CD14-positive monocyte (primary cell): ENCODE data around the gene TRAF3IP3. TPM values are rescaled to one million over a fixed set of nuclear protein-coding genes. Genes with fewer than 3 reads are reported as not detected.

Source experiments
- DNase-seq, 3 donors: peaks; one replicate each; pipeline ENCODE4 v3.0.0-alpha.2; 2011 to 2022
- H2AFZ ChIP-seq: 2 replicates; pipeline ENCODE4 v1.6.0; 2012; ENCODE audit warnings: mild to moderate bottlenecking, low read depth, low read length, inconsistent platforms; ENCODE audit not compliant: insufficient read depth, poor library complexity, severe bottlenecking
- H3K27ac ChIP-seq, 2 donors: 1 replicate in 1 of 2; 2 replicates in 1 of 2; pipeline ENCODE4 v1.5.1; 2012 to 2013; ENCODE audit warnings: low read length in 2 of 2, control low read depth in 1 of 2, inconsistent platforms in 1 of 2, low read depth in 1 of 2, mild to moderate bottlenecking in 1 of 2
- H3K27me3 ChIP-seq, 2 donors: one replicate each; pipeline versions ENCODE4 v1.6.0 to v1.6.1; 2011 to 2013; ENCODE audit warnings: low read length in 2 of 2; ENCODE audit not compliant: control insufficient read depth in 2 of 2, insufficient read depth in 2 of 2
- H3K36me3 ChIP-seq, 2 donors: replicated peaks in 1 of 2; 1 replicate in 1 of 2; 2 replicates in 1 of 2; pipeline versions ENCODE4 v1.5.1 to v1.6.1; 2012 to 2013; ENCODE audit warnings: low read length in 2 of 2, control low read depth in 1 of 2, inconsistent platforms in 1 of 2, mild to moderate bottlenecking in 1 of 2; ENCODE audit not compliant: insufficient read depth in 2 of 2, control insufficient read depth in 1 of 2
- H3K4me1 ChIP-seq, 2 donors: 1 replicate in 1 of 2; 2 replicates in 1 of 2; pipeline versions ENCODE4 v1.5.1 to v1.6.1; 2012 to 2013; ENCODE audit warnings: low read length in 2 of 2, control low read depth in 1 of 2, inconsistent platforms in 1 of 2, mild to moderate bottlenecking in 1 of 2, moderate library complexity in 1 of 2; ENCODE audit not compliant: insufficient read depth in 2 of 2, control insufficient read depth in 1 of 2
- H3K4me2 ChIP-seq: replicated peaks from 2 replicates; pipeline ENCODE3; 2012; ENCODE audit warnings: low read length, moderate library complexity, mild to moderate bottlenecking; ENCODE audit not compliant: poor library complexity, severe bottlenecking; ENCODE audit errors: extremely low read depth
- H3K4me3 ChIP-seq, 3 experiments: fragments of 200-600 bp in 1 of 3; sonication (generic) in 1 of 3; replicated peaks in 1 of 3; 1 replicate in 2 of 3; 2 replicates in 1 of 3; pipeline ENCODE4 v1.5.1; 2011 to 2013; ENCODE audit warnings: low read length in 3 of 3, mild to moderate bottlenecking in 3 of 3, control low read depth in 2 of 3, low read depth in 2 of 3, inconsistent platforms in 1 of 3, moderate library complexity in 1 of 3
- H3K79me2 ChIP-seq: 2 replicates; pipeline ENCODE4 v1.6.0; 2012; ENCODE audit warnings: mild to moderate bottlenecking, control low read depth, inconsistent platforms, low read length, moderate library complexity; ENCODE audit not compliant: insufficient read depth
- H3K9ac ChIP-seq: 2 replicates; pipeline ENCODE4 v1.6.0; 2017; ENCODE audit warnings: low read length, mild to moderate bottlenecking; ENCODE audit not compliant: insufficient read depth, poor library complexity, severe bottlenecking
- H3K9me3 ChIP-seq, 2 donors: replicated peaks in 1 of 2; 1 replicate in 1 of 2; 2 replicates in 1 of 2; pipeline versions ENCODE4 v1.5.1 to v1.6.1; 2012 to 2013; ENCODE audit warnings: low read length in 2 of 2, control low read depth in 1 of 2; ENCODE audit not compliant: control insufficient read depth in 1 of 2, insufficient read depth in 1 of 2
- H4K20me1 ChIP-seq: 2 replicates; pipeline ENCODE4 v1.6.0; 2012; ENCODE audit warnings: mild to moderate bottlenecking, low read length, control low read depth, moderate library complexity; ENCODE audit not compliant: insufficient read depth
- H3K27ac Mint-ChIP-seq, 7 donors: one replicate each; pipeline ENCODE4 v1.8.0; 2020; ENCODE audit warnings: mild to moderate bottlenecking in 7 of 7, mixed read lengths in 7 of 7, moderate library complexity in 6 of 7, inconsistent platforms in 2 of 7
- H3K27me3 Mint-ChIP-seq, 3 donors: one replicate each; pipeline ENCODE4 v1.8.0; 2021 to 2022; ENCODE audit warnings: low read depth in 3 of 3, mild to moderate bottlenecking in 3 of 3, mixed read lengths in 3 of 3, moderate library complexity in 3 of 3, inconsistent platforms in 1 of 3
- H3K36me3 Mint-ChIP-seq, 2 donors: one replicate each; pipeline ENCODE4 v1.8.0; 2020; ENCODE audit warnings: mixed read lengths in 2 of 2, inconsistent platforms in 1 of 2, mild to moderate bottlenecking in 1 of 2
- H3K4me1 Mint-ChIP-seq: one replicate; pipeline ENCODE4 v1.8.0; 2020; ENCODE audit warnings: mild to moderate bottlenecking, mixed read lengths
- H3K4me3 Mint-ChIP-seq, 2 donors: one replicate each; pipeline ENCODE4 v1.8.0; 2020; ENCODE audit warnings: mild to moderate bottlenecking in 2 of 2, mixed read lengths in 2 of 2, moderate library complexity in 1 of 2
- H3K9me3 Mint-ChIP-seq, 7 donors: one replicate each; pipeline ENCODE4 v1.8.0; 2020 to 2022; ENCODE audit warnings: mixed read lengths in 7 of 7, mild to moderate bottlenecking in 6 of 7, moderate library complexity in 6 of 7, inconsistent platforms in 2 of 7
- CTCF ChIP-seq: fragments of 200-600 bp; IDR thresholded peaks from one replicate; pipeline ENCODE4 v1.8.0; 2022; ENCODE audit warnings: antibody characterized with exemption, mild to moderate bottlenecking
- WGBS: methylation state at CpG from one replicate; pipeline ENCODE4 v1.1.5; 2013; ENCODE audit warnings: missing lambda C conversion rate; ENCODE audit not compliant: insufficient coverage; 5-methylcytosine and 5-hydroxymethylcytosine counted together
- intact Hi-C, 2 donors: fragments of 100-400 bp; cut with micrococcal nuclease; formaldehyde crosslinking; loops; one replicate each; pipeline versions ENCODE4 v1.15.0 to v1.15.1; 2023
- polyA plus RNA-seq, 3 donors: library from polyadenylated mRNA; depleted of rRNA in 1 of 3; unstranded in 2 of 3; stranded (reverse) in 1 of 3; fragments of 300-500 nt in 2 of 3; fragments of >200 nt in 1 of 3; fragmentation: Illumina TruSeq in 2 of 3; gene quantifications; 1 replicate in 2 of 3; 2 replicates in 1 of 3; pipeline ENCODE4 v1.2.3, GENCODE V29; 2012 to 2021

TRAF3IP3 gene
- polyA plus RNA-seq, 3 donors: 89.3 to 266 (median 111) TPM

GRCh38 chr1:209755256-209755655 is 597 bp upstream of the TRAF3IP3 start:
- no peak for TF ChIP-seq CTCF
- H3K36me3 Mint-ChIP-seq: peaks cover 25 to 27% of the 10 kb centered on the region in 2 donors
- DNase-seq: peak in 1 of 3 donors; percentile 38
- H3K9ac ChIP-seq: no peak overlapping the region
- H3K4me3 Mint-ChIP-seq: peak overlapping the region; percentile 93 to 98
- peaks cover 0 to 1% (median 0%) of the 10 kb centered on the region in 3 donors for H3K27me3 Mint-ChIP-seq
- H3K79me2 ChIP-seq: peaks cover 43% of the 10 kb centered on the region
- peaks cover 23% of the 10 kb centered on the region for H4K20me1 ChIP-seq
- no peaks in the 10 kb centered on the region for H3K27me3 ChIP-seq
- intact Hi-C loops: no loop called here
- H3K4me1 Mint-ChIP-seq: peaks cover 80% of the 10 kb centered on the region
- H3K9me3 Mint-ChIP-seq: no peaks in the 10 kb centered on the region
- H3K27ac Mint-ChIP-seq: peak overlapping the region; percentile 95 to 98 (median 98)
- peak overlapping the region in 1 of 3 experiments; percentile 92 for H3K4me3 ChIP-seq
- peaks cover 85 to 89% of the 10 kb centered on the region in 2 donors for H3K4me1 ChIP-seq
- peak overlapping the region; percentile 91 to 92 for H3K27ac ChIP-seq
- H3K4me2 ChIP-seq: peak overlapping the region; percentile 96
- no peaks in the 10 kb centered on the region for H3K9me3 ChIP-seq
- H2AFZ ChIP-seq: no peak overlapping the region
- WGBS: 80% methylated on average over 1 of the region's 1 CpG
- H3K36me3 ChIP-seq: peaks cover 17 to 22% of the 10 kb centered on the region in 2 donors

GRCh38 chr1:209756615-209757445 is 977 bp downstream of the TRAF3IP3 start:
- peaks cover 0 to 3% (median 0%) of the 10 kb centered on the region in 3 donors for H3K27me3 Mint-ChIP-seq
- DNase-seq: peak; percentile 76 to 87 (median 82)
- Histone ChIP-seq H3K36me3 (peaks cover 33 to 38% of the 10 kb centered on the region in 2 donors), H4K20me1 (peaks cover 37% of the 10 kb centered on the region), H3K79me2 (peaks cover 59% of the 10 kb centered on the region), H3K4me3 (peak overlapping the region; percentile 44 to 92 (median 74)), H3K27me3 (no peaks in the 10 kb centered on the region), H3K4me1 (peaks cover 85 to 89% of the 10 kb centered on the region in 2 donors), H3K9me3 (no peaks in the 10 kb centered on the region), H3K4me2 (peak overlapping the region; percentile 96), H2AFZ (no peak overlapping the region), H3K27ac (peak overlapping the region; percentile 91 to 92), H3K9ac (peak overlapping the region; percentile 71)
- H3K27ac Mint-ChIP-seq: peak overlapping the region; percentile 95 to 98 (median 98)
- H3K4me1 Mint-ChIP-seq: peaks cover 80% of the 10 kb centered on the region
- TF ChIP-seq CTCF: no peak
- intact Hi-C loops: no loop called here
- peak overlapping the region; percentile 93 to 98 for H3K4me3 Mint-ChIP-seq
- peaks cover 40 to 42% of the 10 kb centered on the region in 2 donors for H3K36me3 Mint-ChIP-seq
- H3K9me3 Mint-ChIP-seq: no peaks in the 10 kb centered on the region
- WGBS: 6% methylated on average over 3 of the region's 5 CpGs
